Measurements from ENCODE around the gene GPX4. TPM values are rescaled to one million over a fixed set of nuclear protein-coding genes. Genes with fewer than 3 reads are reported as not detected.
A peak's percentile ranks its signal among the peaks of the same experiment; 100 is the strongest.

GPX4 gene
- total RNA-seq, 4 donors from 2014 or later: 616 to 907 (median 819) TPM

DNA sequence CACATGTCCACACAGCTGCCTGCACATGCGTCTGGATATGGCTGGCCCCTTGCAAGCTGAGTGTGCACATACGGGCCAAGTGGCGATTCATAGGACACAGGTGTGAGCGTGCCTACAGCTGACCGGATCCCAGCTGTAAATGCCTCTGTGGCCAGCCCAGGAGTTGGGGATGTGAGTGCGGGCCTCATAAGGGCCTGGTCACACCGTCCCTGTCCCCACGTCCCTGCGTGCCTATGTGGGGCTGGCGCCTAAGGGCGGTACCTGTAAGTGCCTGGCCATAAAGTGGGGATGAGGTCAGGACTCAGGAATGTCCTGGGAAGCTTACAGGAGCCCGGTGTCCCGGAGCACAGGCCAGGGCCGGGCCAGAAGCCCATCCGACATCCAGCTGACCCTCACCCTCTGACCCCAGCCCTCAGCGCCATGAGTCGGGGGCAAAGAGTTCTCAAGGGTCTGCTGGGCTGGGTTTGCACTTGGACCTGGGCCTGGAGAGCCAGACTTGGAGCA is 38.1 kb upstream of the GPX4 start:
- H3K4me1 ChIP-seq: peaks cover 4 to 18% of the 10 kb centered on the region in 2 donors
- H3K4me3 ChIP-seq: no peak overlapping the region
- no peaks in the 10 kb centered on the region for H3K36me3 ChIP-seq
- peak in 1 of 2 donors; percentile 13 for ATAC-seq
- TF ChIP-seq, protein P1, sequence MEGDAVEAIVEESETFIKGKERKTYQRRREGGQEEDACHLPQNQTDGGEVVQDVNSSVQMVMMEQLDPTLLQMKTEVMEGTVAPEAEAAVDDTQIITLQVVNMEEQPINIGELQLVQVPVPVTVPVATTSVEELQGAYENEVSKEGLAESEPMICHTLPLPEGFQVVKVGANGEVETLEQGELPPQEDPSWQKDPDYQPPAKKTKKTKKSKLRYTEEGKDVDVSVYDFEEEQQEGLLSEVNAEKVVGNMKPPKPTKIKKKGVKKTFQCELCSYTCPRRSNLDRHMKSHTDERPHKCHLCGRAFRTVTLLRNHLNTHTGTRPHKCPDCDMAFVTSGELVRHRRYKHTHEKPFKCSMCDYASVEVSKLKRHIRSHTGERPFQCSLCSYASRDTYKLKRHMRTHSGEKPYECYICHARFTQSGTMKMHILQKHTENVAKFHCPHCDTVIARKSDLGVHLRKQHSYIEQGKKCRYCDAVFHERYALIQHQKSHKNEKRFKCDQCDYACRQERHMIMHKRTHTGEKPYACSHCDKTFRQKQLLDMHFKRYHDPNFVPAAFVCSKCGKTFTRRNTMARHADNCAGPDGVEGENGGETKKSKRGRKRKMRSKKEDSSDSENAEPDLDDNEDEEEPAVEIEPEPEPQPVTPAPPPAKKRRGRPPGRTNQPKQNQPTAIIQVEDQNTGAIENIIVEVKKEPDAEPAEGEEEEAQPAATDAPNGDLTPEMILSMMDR (IDR thresholded peaks at IDR 0.05 in 4 of 5, conservative IDR thresholded peaks at IDR 0.05 in 1 of 5): no peak
- TF ChIP-seq POLR2A (IDR thresholded peaks at IDR 0.05): no peak
- H3K27me3 ChIP-seq: peaks cover 41 to 66% (median 53%) of the 10 kb centered on the region in 3 donors
- in situ Hi-C loops (cut with MboI; ENCODE audit: low sequenced_read_pairs in 4 of 4): no loop called here
- intact Hi-C loops (cut with DNase I; ENCODE audit: low total_unique reads): no loop called here
- no peak overlapping the region for H3K27ac ChIP-seq
- no peak for DNase-seq
- no peaks in the 10 kb centered on the region for H3K9me3 ChIP-seq

DNA sequence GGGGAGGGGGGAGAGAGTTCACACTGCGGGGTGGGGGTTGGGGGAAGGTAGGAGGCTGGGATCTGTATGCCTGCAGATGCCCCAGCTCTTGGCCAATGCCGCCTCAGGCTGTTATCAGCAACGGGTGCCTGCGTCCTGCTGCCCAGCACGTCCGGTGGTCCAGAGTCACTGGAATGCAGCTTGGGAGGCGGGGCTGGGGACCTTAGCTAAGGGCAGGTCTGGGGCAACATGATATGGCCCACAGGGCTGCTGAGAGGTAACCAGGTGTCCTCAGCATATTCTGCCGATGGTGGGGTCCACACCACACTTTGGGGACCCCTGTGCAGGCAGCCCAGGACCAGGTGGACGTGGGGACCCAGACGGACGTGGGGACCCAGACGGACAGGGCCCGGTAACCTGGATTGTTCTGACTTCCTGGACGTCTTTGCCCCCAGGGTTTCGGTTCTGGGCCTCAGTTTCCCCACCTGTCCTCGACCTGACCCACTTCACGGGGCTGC is 37.5 kb upstream of the GPX4 start:
- Histone ChIP-seq H3K4me1 (peaks cover 4 to 18% of the 10 kb centered on the region in 2 donors), H3K27ac (no peak overlapping the region), H3K9me3 (no peaks in the 10 kb centered on the region), H3K4me3 (peak overlapping the region in 2 of 4 donors; percentile 34), H3K36me3 (no peaks in the 10 kb centered on the region), H3K27me3 (peaks cover 47 to 71% (median 58%) of the 10 kb centered on the region in 3 donors)
- intact Hi-C loops (cut with DNase I; ENCODE audit: low total_unique reads): no loop called here
- no peak for TF ChIP-seq POLR2A (IDR thresholded peaks at IDR 0.05)
- TF ChIP-seq, protein P1 (IDR thresholded peaks at IDR 0.05 in 4 of 5, conservative IDR thresholded peaks at IDR 0.05 in 1 of 5): no peak
- DNase-seq (no peak), ATAC-seq (no peak)
- in situ Hi-C loops (cut with MboI; ENCODE audit: low sequenced_read_pairs in 4 of 4): no loop called here

DNA sequence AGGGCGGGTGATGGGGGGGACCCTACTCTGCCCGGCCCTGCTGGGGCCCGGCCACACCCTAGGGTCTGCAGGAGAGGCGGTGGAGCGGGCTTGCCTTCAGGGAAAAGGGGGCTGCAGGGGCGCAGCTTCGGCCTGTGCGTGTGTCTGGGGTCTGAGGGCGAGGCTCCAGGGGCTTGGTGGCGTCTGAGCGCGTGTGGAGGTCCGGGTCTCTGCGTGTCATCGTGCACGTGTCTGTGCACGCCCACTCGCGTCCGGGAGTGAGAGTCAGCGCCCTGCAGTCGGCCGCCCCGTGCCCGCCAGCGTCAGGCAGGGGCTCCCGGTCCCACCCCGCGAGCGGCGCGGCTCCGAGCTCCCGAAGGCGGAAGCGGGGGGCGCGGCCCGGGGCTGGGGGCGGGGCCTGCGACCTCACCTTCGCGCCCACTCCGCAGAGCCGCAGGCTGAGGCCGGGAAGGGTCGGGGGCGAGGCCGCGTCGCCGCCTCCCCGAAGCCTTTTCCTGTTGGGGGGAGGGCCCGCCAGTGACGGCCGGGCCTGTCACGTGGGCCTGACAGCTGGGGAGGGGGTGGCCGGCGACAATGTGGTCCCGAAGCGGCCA is 37.0 kb upstream of the GPX4 start, which contains the start of gene ARHGAP45:
Gene ARHGAP45, plus strand, starts transcription at position 420 of the 593 bp plus-strand sequence. CDS start 239 bp downstream, outside the sequence.
- peaks cover 51 to 76% (median 62%) of the 10 kb centered on the region in 3 donors for H3K27me3 ChIP-seq
- in situ Hi-C loops (cut with MboI; ENCODE audit: low sequenced_read_pairs in 4 of 4): no loop called here
- H3K36me3 ChIP-seq: no peaks in the 10 kb centered on the region
- no peak within 1 kb of the TSS for H3K27ac ChIP-seq
- no peaks in the 10 kb centered on the region for H3K9me3 ChIP-seq
- TF ChIP-seq, protein P1 (IDR thresholded peaks at IDR 0.05 in 4 of 5, conservative IDR thresholded peaks at IDR 0.05 in 1 of 5): no peak
- peak in 1 of 2 donors; percentile 10 for TF ChIP-seq POLR2A (IDR thresholded peaks at IDR 0.05)
- intact Hi-C loops (cut with DNase I; ENCODE audit: low total_unique reads): no loop called here
- peak within 1 kb of the TSS in 3 of 4 donors; percentile 27 to 34 (median 34) for H3K4me3 ChIP-seq
- ATAC-seq: no peak
- no peak for DNase-seq
- H3K4me1 ChIP-seq: peaks cover 4 to 18% of the 10 kb centered on the region in 2 donors

DNA sequence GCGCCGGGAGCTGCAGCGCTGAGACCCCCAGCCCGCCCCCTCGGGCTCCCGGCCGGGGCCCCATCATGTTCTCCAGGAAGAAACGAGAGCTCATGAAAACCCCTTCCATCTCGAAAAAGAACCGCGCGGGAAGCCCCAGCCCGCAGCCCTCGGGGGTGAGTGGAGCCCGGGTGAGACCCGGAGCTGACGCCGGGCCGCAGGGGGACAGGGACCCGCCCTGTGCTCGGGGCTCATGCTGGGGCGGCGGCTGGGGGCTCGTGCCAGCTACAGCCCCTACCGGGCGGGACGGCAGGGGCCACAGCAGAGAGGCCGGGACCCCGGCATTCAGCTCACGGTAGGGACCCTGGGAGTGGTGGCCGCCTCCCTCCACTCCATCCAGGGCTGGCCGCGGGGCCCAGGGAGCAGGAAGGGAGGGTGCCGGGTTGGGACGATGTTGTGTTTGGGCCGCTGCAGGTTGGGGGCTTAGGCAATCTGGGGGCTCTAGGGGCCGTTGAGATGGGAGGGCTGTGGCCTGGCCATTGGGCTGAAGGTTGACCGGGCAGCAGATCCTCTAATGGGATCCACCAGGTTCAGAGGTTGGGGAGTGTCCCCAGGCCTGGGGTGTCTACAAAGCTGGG is 36.3 kb upstream of the GPX4 start:
- Histone ChIP-seq H3K36me3 (no peaks in the 10 kb centered on the region), H3K27me3 (peaks cover 57 to 82% (median 68%) of the 10 kb centered on the region in 3 donors), H3K27ac (no peak overlapping the region), H3K4me1 (peaks cover 4 to 18% of the 10 kb centered on the region in 2 donors), H3K4me3 (peak overlapping the region in 3 of 4 donors; percentile 27 to 34 (median 34)), H3K9me3 (no peaks in the 10 kb centered on the region)
- DNase-seq: no peak
- ATAC-seq: no peak
- intact Hi-C loops (cut with DNase I; ENCODE audit: low total_unique reads) (no loop called here), in situ Hi-C loops (cut with MboI; ENCODE audit: low sequenced_read_pairs in 4 of 4) (no loop called here)
- TF ChIP-seq POLR2A (IDR thresholded peaks at IDR 0.05): no peak
